Heart left ventricle (tissue), 16 donors: Measurements from ENCODE around the gene BEST4. TPM values are rescaled to one million over a fixed set of nuclear protein-coding genes. Genes with fewer than 3 reads are reported as not detected.

Experiments
- ATAC-seq, 4 donors: fragments of 200-7000 bp; cut with Tn5 transposase; one replicate each; pipeline ENCODE4 v1.9.1; 2020 to 2022; ENCODE audit warnings: moderate library complexity in 4 of 4, mild to moderate bottlenecking in 3 of 4, moderate number of reproducible peaks in 1 of 4
- DNase-seq, 5 donors: peaks; one replicate each; pipeline ENCODE4 v3.0.0-alpha.2; 2020
- H3K27ac ChIP-seq, 12 donors: fragments of 200-600 bp; sonication (generic) in 4 of 12; one replicate each; pipeline versions ENCODE4 v1.5.0 to v1.8.0; 2016 to 2022; ENCODE audit warnings: mild to moderate bottlenecking in 2 of 12
- H3K27me3 ChIP-seq, 9 donors: fragments of 200-600 bp; sonication (generic) in 2 of 9; one replicate each; pipeline versions ENCODE4 v1.5.1 to v1.8.0; 2016 to 2022; ENCODE audit warnings: mild to moderate bottlenecking in 3 of 9
- H3K36me3 ChIP-seq, 9 donors: fragments of 200-600 bp; sonication (generic) in 2 of 9; one replicate each; pipeline versions ENCODE4 v1.5.0 to v1.8.0; 2018 to 2022; ENCODE audit warnings: mild to moderate bottlenecking in 2 of 9
- H3K4me1 ChIP-seq, 12 donors: fragments of 200-600 bp; sonication (generic) in 4 of 12; one replicate each; pipeline versions ENCODE4 v1.5.0 to v1.8.0; 2016 to 2022; ENCODE audit warnings: mild to moderate bottlenecking in 3 of 12
- H3K4me3 ChIP-seq, 12 donors: fragments of 200-600 bp; sonication (generic) in 4 of 12; one replicate each; pipeline versions ENCODE4 v1.5.0 to v1.8.0; 2017 to 2022; ENCODE audit warnings: mild to moderate bottlenecking in 9 of 12, moderate library complexity in 4 of 12
- H3K9me3 ChIP-seq, 12 donors: fragments of 200-600 bp; sonication (generic) in 4 of 12; one replicate each; pipeline versions ENCODE4 v1.5.0 to v1.8.0; 2016 to 2022; ENCODE audit warnings: mild to moderate bottlenecking in 1 of 12
- CTCF ChIP-seq, 12 donors: fragments of 200-600 bp; sonication (generic) in 4 of 12; IDR thresholded peaks; one replicate each; pipeline versions ENCODE4 v1.5.0 to v1.8.0; 2018 to 2022; ENCODE audit warnings: antibody characterized with exemption in 12 of 12, mild to moderate bottlenecking in 5 of 12
- POLR2A ChIP-seq, 2 donors: fragments of 450-650 bp; IDR thresholded peaks; one replicate each; pipeline ENCODE4 v1.6.1; 2017; ENCODE audit warnings: antibody characterized with exemption in 2 of 2, mild to moderate bottlenecking in 2 of 2, moderate library complexity in 2 of 2
- WGBS, 4 donors: extraction: QIAGEN DNeasy Blood & Tissue Kit in 2 of 4; methylation state at CpG; one replicate each; pipeline versions ENCODE4 v1.1.5 to v1.1.7; 2013 to 2018; 5-methylcytosine and 5-hydroxymethylcytosine counted together
- intact Hi-C, 10 donors: fragments of 100-400 bp; cut with DNase I; formaldehyde crosslinking; loops; one replicate each; pipeline versions ENCODE4 v1.11.1 to v1.14.2; 2022
- polyA plus RNA-seq, 2 donors: library from polyadenylated mRNA; stranded (reverse); fragments of 200-250 nt; gene quantifications; one replicate each; pipeline ENCODE4 v1.2.3, GENCODE V29; 2013
- total RNA-seq, 9 donors: library from RNA; depleted of rRNA in 2 of 9; stranded (reverse); fragments of >200 nt in 2 of 9; fragmentation: NEBNext Ultra II Directional in 3 of 9; extraction: Animal tissue kit (Norgen Biotek cat#: 25700) in 3 of 9; gene quantifications; one replicate each; pipeline versions ENCODE4 v1.1.0 to v1.2.4, GENCODE V29; 2016 to 2023
- donor health status: ischemic (EF 13 %, LVEDD 7.1; RV severe dilation, severe dysfunction).
- donor health status: healthy with polysubstance abuse.
- donor health status: DM: no; HTN: yes; CAD: no.
- donor health status: DM: no; HTN: no; CAD: no.
- donor health status: ischemic (EF 25% LVEDD 6.9; RV normal size, moderate dysfunction).
- donor health status: ischemic (EF 25% LVEDD 5.7; RV mildly dilated, moderate dysfunction).
- donor health status: healthy.
- donor health status: DM: yes; HTN: yes; CAD: no.
- donor health status: ischemic (EF 35%, LVEDD 5.7; RV mildly dilated, moderate dysfunction).
- donor health status: nonischemic (EF 11% LVEDD 7.7; RV severe dilation, severe dysfunction).
- donor health status: DM: yes; HTN: yes; CAD: no.
- donor health status: PGD.
- donor health status: ischemic (EF 29% LVEDD 5.4; RV normal size, mild dysfunction).
- donor health status: nonischemic (EF 23%, LVEDD 6.1; RV moderate dilation, normal function).

Gene BEST4
- total and polyA plus RNA-seq, 11 donors, result 0.06 to 0.32 (median 0.11) TPM; not detected in 6

GRCh38 chr1:44759077-44759476 is 28.9 kb downstream of the BEST4 start:
- H3K27ac ChIP-seq, result no peak overlapping the region
- no peak for DNase-seq
- no peaks in the 10 kb centered on the region for H3K27me3 ChIP-seq
- no peak overlapping the region for H3K4me3 ChIP-seq
- TF ChIP-seq POLR2A (IDR thresholded peaks at IDR 0.05) (no peak), CTCF (IDR thresholded peaks at IDR 0.05) (no peak)
- peaks cover 0 to 82% (median 0%) of the 10 kb centered on the region in 9 donors for H3K36me3 ChIP-seq
- no peaks in the 10 kb centered on the region for H3K9me3 ChIP-seq
- ATAC-seq, result no peak
- intact Hi-C loops, result no loop called here
- H3K4me1 ChIP-seq, result peaks cover 0 to 5% (median 0%) of the 10 kb centered on the region in 12 donors
- 86 to 93% (median 90%) methylated on average over 10 to 11 of the region's 11 CpGs for WGBS, 4 donors

- intact Hi-C loops, result no loop called here
- no peak for DNase-seq
- peaks cover 0 to 84% (median 0%) of the 10 kb centered on the region in 9 donors for H3K36me3 ChIP-seq
- TF ChIP-seq CTCF (IDR thresholded peaks at IDR 0.05) (no peak), POLR2A (IDR thresholded peaks at IDR 0.05) (no peak)
- no peaks in the 10 kb centered on the region for H3K9me3 ChIP-seq
- no peak overlapping the region for H3K4me3 ChIP-seq
- ATAC-seq, result no peak
- WGBS, 4 donors, result 94 to 98% (median 97%) methylated on average over 2 of the region's 2 CpGs
- H3K4me1 ChIP-seq, result peaks cover 0 to 5% (median 0%) of the 10 kb centered on the region in 12 donors
- H3K27ac ChIP-seq, result no peak overlapping the region
- no peaks in the 10 kb centered on the region for H3K27me3 ChIP-seq
These were observed 30.6 kb downstream of the BEST4 start for GRCh38 chr1:44757420-44757819.

- Histone ChIP-seq H3K27ac (no peak overlapping the region), H3K36me3 (peaks cover 0 to 44% (median 0%) of the 10 kb centered on the region in 9 donors), H3K4me1 (no peaks in the 10 kb centered on the region), H3K4me3 (no peak overlapping the region), H3K27me3 (no peaks in the 10 kb centered on the region), H3K9me3 (no peaks in the 10 kb centered on the region)
- WGBS, 4 donors, result 92 to 97% (median 96%) methylated on average over 3 of the region's 3 CpGs
- no peak for TF ChIP-seq CTCF (IDR thresholded peaks at IDR 0.05)
- no peak for TF ChIP-seq POLR2A (IDR thresholded peaks at IDR 0.05)
- no peak for ATAC-seq
- DNase-seq, result no peak
- intact Hi-C loops, result no loop called here
These were observed 40.1 kb downstream of the BEST4 start for GRCh38 chr1:44747878-44748277.

- TF ChIP-seq CTCF (IDR thresholded peaks at IDR 0.05) (no peak), POLR2A (IDR thresholded peaks at IDR 0.05) (no peak)
- DNase-seq (no peak), ATAC-seq (no peak)
- intact Hi-C loops, result no loop called here
- Histone ChIP-seq H3K4me1 (peaks cover 0 to 13% (median 8%) of the 10 kb centered on the region in 12 donors), H3K9me3 (no peaks in the 10 kb centered on the region), H3K27ac (no peak overlapping the region), H3K4me3 (no peak overlapping the region), H3K36me3 (peaks cover 0 to 14% (median 0%) of the 10 kb centered on the region in 9 donors), H3K27me3 (no peaks in the 10 kb centered on the region)
- 86 to 93% (median 92%) methylated on average over 1 of the region's 1 CpG for WGBS, 4 donors
These were observed 44.8 kb downstream of the BEST4 start for GRCh38 chr1:44743211-44743610.
